Measurements from ENCODE around the gene RFC5. TPM values are rescaled to one million over a fixed set of nuclear protein-coding genes. Genes with fewer than 3 reads are reported as not detected.

Gene RFC5
- total and polyA plus RNA-seq, 2 of the 8 experiments (the other 6 are each of a cell fraction or from before 2014, with no cell fraction given) = 34.4 to 40.6 TPM

- TF ChIP-seq, protein P1, sequence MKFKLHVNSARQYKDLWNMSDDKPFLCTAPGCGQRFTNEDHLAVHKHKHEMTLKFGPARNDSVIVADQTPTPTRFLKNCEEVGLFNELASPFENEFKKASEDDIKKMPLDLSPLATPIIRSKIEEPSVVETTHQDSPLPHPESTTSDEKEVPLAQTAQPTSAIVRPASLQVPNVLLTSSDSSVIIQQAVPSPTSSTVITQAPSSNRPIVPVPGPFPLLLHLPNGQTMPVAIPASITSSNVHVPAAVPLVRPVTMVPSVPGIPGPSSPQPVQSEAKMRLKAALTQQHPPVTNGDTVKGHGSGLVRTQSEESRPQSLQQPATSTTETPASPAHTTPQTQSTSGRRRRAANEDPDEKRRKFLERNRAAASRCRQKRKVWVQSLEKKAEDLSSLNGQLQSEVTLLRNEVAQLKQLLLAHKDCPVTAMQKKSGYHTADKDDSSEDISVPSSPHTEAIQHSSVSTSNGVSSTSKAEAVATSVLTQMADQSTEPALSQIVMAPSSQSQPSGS (IDR thresholded peaks at IDR 0.05; ENCODE audit: low read length) = no peak
- no peak for TF ChIP-seq ASH2L (IDR thresholded peaks at IDR 0.05; ENCODE audit: low read length)
- TF ChIP-seq TEAD4 (IDR thresholded peaks at IDR 0.05; ENCODE audit: low read depth, low read length) = no peak
- no peak for TF ChIP-seq HDAC6 (IDR thresholded peaks at IDR 0.05; ENCODE audit: low read depth, low read length)
- TF ChIP-seq POLR2A (IDR thresholded peaks at IDR 0.05; ENCODE audit: control extremely low read depth in 1 of 2, low read depth in 2 of 2, low read length in 2 of 2) = no peak
Measured at GRCh38 chr12:117970334-117970733, 46.2 kb upstream of the RFC5 start (continued).
